B cell (primary cell): Measurements from ENCODE around the gene VAV2. TPM values are rescaled to one million over a fixed set of nuclear protein-coding genes. Genes with fewer than 3 reads are reported as not detected.

ENCODE experiments used
- ATAC-seq: fragments of 200-7000 bp; cut with Tn5 transposase; one replicate; pipeline ENCODE4 v1.10.0; 2021; ENCODE audit warnings: low read depth, mild to moderate bottlenecking, moderate number of reproducible peaks, moderate library complexity
- CTCF ChIA-PET: fragments of 350-600 bp; sonication (Branson Sonifier 250); formaldehyde crosslinking; loops from one replicate; lab custom pipeline; 2021; ENCODE audit warnings: antibody characterized with exemption, inconsistent platforms; lab: Charles Lee
- POLR2A ChIA-PET: fragments of 350-600 bp; sonication (Branson Sonifier 250); formaldehyde crosslinking; loops from one replicate; lab custom pipeline; 2021; ENCODE audit warnings: antibody characterized with exemption; lab: Charles Lee
- DNase-seq: peaks from one replicate; pipeline ENCODE4 v3.0.0; 2013
- H2AFZ ChIP-seq: 2 replicates; pipeline ENCODE4 v1.6.1; 2012; ENCODE audit warnings: mild to moderate bottlenecking, low read depth, low read length; ENCODE audit not compliant: insufficient read depth, poor library complexity, severe bottlenecking
- H3K27ac ChIP-seq, 2 donors: 1 replicate in 1 of 2; 2 replicates in 1 of 2; pipeline ENCODE4 v1.5.1; 2012 to 2013; ENCODE audit warnings: low read length in 2 of 2, mild to moderate bottlenecking in 2 of 2, moderate library complexity in 1 of 2
- H3K27me3 ChIP-seq, 4 experiments: fragments of 200-600 bp in 1 of 4; sonication (generic) in 1 of 4; replicated peaks in 1 of 4; 1 replicate in 2 of 4; 2 replicates in 2 of 4; pipeline versions ENCODE4 v1.6.1 to v1.7.0; 2013 to 2016; ENCODE audit warnings: low read length in 3 of 4, mild to moderate bottlenecking in 2 of 4, mixed read lengths in 1 of 4, moderate library complexity in 1 of 4; ENCODE audit not compliant: insufficient read depth in 4 of 4, control insufficient read depth in 3 of 4; ENCODE audit errors: control extremely low read depth in 1 of 4
- H3K36me3 ChIP-seq, 2 experiments: replicated peaks in 1 of 2; 1 replicate in 1 of 2; 2 replicates in 1 of 2; pipeline versions ENCODE4 v1.6.1 to v1.7.1; 2013; ENCODE audit warnings: low read length in 1 of 2; ENCODE audit not compliant: insufficient read depth in 2 of 2, control insufficient read depth in 1 of 2; ENCODE audit errors: control extremely low read depth in 1 of 2, extremely low read depth in 1 of 2
- H3K4me1 ChIP-seq, 2 donors: fragments of 200-600 bp in 1 of 2; sonication (generic) in 1 of 2; 1 replicate in 1 of 2; 2 replicates in 1 of 2; pipeline versions ENCODE4 v1.5.1 to v1.6.1; 2013 to 2017; ENCODE audit warnings: low read length in 2 of 2; ENCODE audit not compliant: control insufficient read depth in 2 of 2, insufficient read depth in 2 of 2
- H3K4me2 ChIP-seq: replicated peaks from 2 replicates; pipeline ENCODE3; 2012; ENCODE audit warnings: mild to moderate bottlenecking, low read depth, low read length; ENCODE audit not compliant: poor library complexity, severe bottlenecking
- H3K4me3 ChIP-seq, 5 experiments: fragments of 200-600 bp in 1 of 5; sonication (generic) in 1 of 5; 1 replicate in 3 of 5; 2 replicates in 2 of 5; pipeline versions ENCODE4 v1.5.1 to v1.7.0; 2011 to 2016; ENCODE audit warnings: low read length in 4 of 5, mild to moderate bottlenecking in 4 of 5, low read depth in 2 of 5, control low read depth in 1 of 5, moderate library complexity in 1 of 5; ENCODE audit not compliant: insufficient read depth in 1 of 5; ENCODE audit errors: control extremely low read depth in 1 of 5, extremely low read depth in 1 of 5
- H3K79me2 ChIP-seq: fragments of 200-600 bp; sonication (generic); one replicate; pipeline ENCODE4 v1.6.0; 2016; ENCODE audit warnings: low read length; ENCODE audit not compliant: control insufficient read depth, insufficient read depth
- H3K9ac ChIP-seq: fragments of 200-600 bp; sonication (generic); 2 replicates; pipeline ENCODE4 v1.6.1; 2017; ENCODE audit warnings: mild to moderate bottlenecking, low read length, moderate library complexity
- H3K9me3 ChIP-seq, 3 donors: one replicate each; pipeline versions ENCODE4 v1.6.1 to v1.7.1; 2013; ENCODE audit warnings: low read length in 2 of 3; ENCODE audit not compliant: control insufficient read depth in 2 of 3, insufficient read depth in 1 of 3; ENCODE audit errors: control extremely low read depth in 1 of 3
- H4K20me1 ChIP-seq: 2 replicates; pipeline ENCODE4 v1.6.0; 2012; ENCODE audit warnings: mild to moderate bottlenecking, low read length; ENCODE audit not compliant: insufficient read depth, control insufficient read depth, poor library complexity, severe bottlenecking
- H3K27ac Mint-ChIP-seq: one replicate; pipeline ENCODE4 v1.8.0; 2021; ENCODE audit warnings: mixed read lengths
- H3K27me3 Mint-ChIP-seq: one replicate; pipeline ENCODE4 v1.8.0; 2021; ENCODE audit warnings: mixed read lengths
- H3K4me1 Mint-ChIP-seq: one replicate; pipeline ENCODE4 v1.8.0; 2021; ENCODE audit warnings: mixed read lengths
- H3K4me3 Mint-ChIP-seq: one replicate; pipeline ENCODE4 v1.8.0; 2021; ENCODE audit warnings: mixed read lengths
- H3K9me3 Mint-ChIP-seq: one replicate; pipeline ENCODE4 v1.8.0; 2022; ENCODE audit warnings: mixed read lengths; ENCODE audit not compliant: insufficient read depth
- EZH2 ChIP-seq: IDR thresholded peaks from 2 replicates; pipeline ENCODE4 v1.6.1; 2012; ENCODE audit warnings: borderline replicate concordance, low read depth, mild to moderate bottlenecking, moderate library complexity, low read length; ENCODE audit not compliant: insufficient read depth, poor library complexity, severe bottlenecking
- WGBS: methylation state at CpG from one replicate; pipeline ENCODE4 v1.1.5; 2013; ENCODE audit warnings: missing lambda C conversion rate; ENCODE audit not compliant: insufficient coverage; 5-methylcytosine and 5-hydroxymethylcytosine counted together
- intact Hi-C: fragments of 100-400 bp; cut with micrococcal nuclease; formaldehyde crosslinking; loops from one replicate; pipeline ENCODE4 v1.10.0; 2022
- polyA plus RNA-seq: library from polyadenylated mRNA; depleted of rRNA; stranded (reverse); fragments of >200 nt; gene quantifications from 2 replicates; pipeline ENCODE4 v1.2.3, GENCODE V29; 2012
- total RNA-seq, 2 donors: library from RNA; stranded (reverse); fragments of 120-200 nt in 1 of 2; gene quantifications; 1 replicate in 1 of 2; 2 replicates in 1 of 2; pipeline versions ENCODE4 v1.2.3 to v1.2.4, GENCODE V29; 2013 to 2022
- TF ChIP-seq, protein P1 (sequence below): fragments of 200-600 bp; IDR thresholded peaks from one replicate; pipeline ENCODE4 v1.8.0; 2022; ENCODE audit warnings: antibody characterized with exemption, mild to moderate bottlenecking

Gene VAV2
- total and polyA plus RNA-seq, 2 donors (not counting 1 experiment from before 2014, with no cell fraction given) = 34.4 to 128 TPM

DNA sequence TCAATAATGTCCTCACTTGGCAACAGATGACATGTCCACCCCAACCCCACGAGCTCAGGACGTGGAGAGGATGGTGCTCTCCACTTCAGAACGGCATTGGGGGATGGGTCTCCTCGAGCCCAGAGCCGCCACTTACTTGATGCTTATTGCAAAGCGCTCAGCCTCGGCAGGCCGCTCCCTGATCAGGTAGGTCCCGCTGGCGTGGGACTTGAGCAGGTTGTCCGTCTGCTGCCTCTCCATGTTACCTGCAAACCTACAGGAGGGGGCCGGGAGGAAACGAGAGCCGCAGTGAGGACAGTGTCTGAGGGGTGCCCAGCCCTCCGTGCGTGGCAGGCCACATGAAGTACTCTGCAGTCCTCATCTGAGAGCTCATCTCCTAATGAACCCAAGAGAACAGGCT is 217.3 kb downstream of the VAV2 start:
- H3K27ac Mint-ChIP-seq = no peak overlapping the region
- 100% methylated on average over 16 of the region's 16 CpGs for WGBS
- Histone ChIP-seq H3K4me1 (no peaks in the 10 kb centered on the region), H2AFZ (no peak overlapping the region), H3K36me3 (peaks cover 0 to 80% of the 10 kb centered on the region in 2 experiments), H3K4me2 (no peak overlapping the region), H3K4me3 (no peak overlapping the region), H4K20me1 (peaks cover 46% of the 10 kb centered on the region), H3K9ac (no peak overlapping the region), H3K9me3 (no peaks in the 10 kb centered on the region), H3K79me2 (peaks cover 11% of the 10 kb centered on the region), H3K27me3 (no peaks in the 10 kb centered on the region), H3K27ac (no peak overlapping the region)
- no peak for TF ChIP-seq EZH2
- TF ChIP-seq, protein P1, sequence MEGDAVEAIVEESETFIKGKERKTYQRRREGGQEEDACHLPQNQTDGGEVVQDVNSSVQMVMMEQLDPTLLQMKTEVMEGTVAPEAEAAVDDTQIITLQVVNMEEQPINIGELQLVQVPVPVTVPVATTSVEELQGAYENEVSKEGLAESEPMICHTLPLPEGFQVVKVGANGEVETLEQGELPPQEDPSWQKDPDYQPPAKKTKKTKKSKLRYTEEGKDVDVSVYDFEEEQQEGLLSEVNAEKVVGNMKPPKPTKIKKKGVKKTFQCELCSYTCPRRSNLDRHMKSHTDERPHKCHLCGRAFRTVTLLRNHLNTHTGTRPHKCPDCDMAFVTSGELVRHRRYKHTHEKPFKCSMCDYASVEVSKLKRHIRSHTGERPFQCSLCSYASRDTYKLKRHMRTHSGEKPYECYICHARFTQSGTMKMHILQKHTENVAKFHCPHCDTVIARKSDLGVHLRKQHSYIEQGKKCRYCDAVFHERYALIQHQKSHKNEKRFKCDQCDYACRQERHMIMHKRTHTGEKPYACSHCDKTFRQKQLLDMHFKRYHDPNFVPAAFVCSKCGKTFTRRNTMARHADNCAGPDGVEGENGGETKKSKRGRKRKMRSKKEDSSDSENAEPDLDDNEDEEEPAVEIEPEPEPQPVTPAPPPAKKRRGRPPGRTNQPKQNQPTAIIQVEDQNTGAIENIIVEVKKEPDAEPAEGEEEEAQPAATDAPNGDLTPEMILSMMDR = no peak
- CTCF ChIA-PET = interaction anchor here (0.8 to 2.6 kb wide), 3 partner anchors 33 to 219 kb away, joined by 3 to 8 read pairs (median 3); no protein-coding TSS in a partner anchor
- ATAC-seq (no peak), DNase-seq (no peak)
- H3K4me3 Mint-ChIP-seq = no peak overlapping the region
- intact Hi-C loops = no loop called here
- no peaks in the 10 kb centered on the region for H3K27me3 Mint-ChIP-seq
- POLR2A ChIA-PET = no interaction called here
- no peaks in the 10 kb centered on the region for H3K4me1 Mint-ChIP-seq
- no peaks in the 10 kb centered on the region for H3K9me3 Mint-ChIP-seq

GRCh38 chr9:133773889-133774655 is 218.1 kb downstream of the VAV2 start:
- ATAC-seq = no peak
- Histone ChIP-seq H2AFZ (no peak overlapping the region), H3K4me1 (no peaks in the 10 kb centered on the region), H3K36me3 (peaks cover 0 to 80% of the 10 kb centered on the region in 2 experiments), H3K9ac (no peak overlapping the region), H3K9me3 (peaks cover 0 to 2% (median 0%) of the 10 kb centered on the region in 3 donors), H3K4me2 (no peak overlapping the region), H3K79me2 (peaks cover 6% of the 10 kb centered on the region), H3K27me3 (no peaks in the 10 kb centered on the region), H3K4me3 (no peak overlapping the region), H4K20me1 (peaks cover 48% of the 10 kb centered on the region), H3K27ac (no peak overlapping the region)
- Mint-ChIP-seq H3K27me3 (no peaks in the 10 kb centered on the region), H3K27ac (no peak overlapping the region), H3K4me3 (no peak overlapping the region), H3K9me3 (no peaks in the 10 kb centered on the region), H3K4me1 (no peaks in the 10 kb centered on the region)
- ChIA-PET CTCF (interaction anchor here (1.0 to 1.7 kb wide), 2 partner anchors 8 to 220 kb away, joined by 3 to 11 read pairs; no protein-coding TSS in a partner anchor), POLR2A (no interaction called here)
- 90% methylated on average over 6 of the region's 9 CpGs for WGBS
- TF ChIP-seq EZH2 = no peak
- TF ChIP-seq, protein P1 = no peak
- DNase-seq = no peak
- intact Hi-C loops = no loop called here
